ENCODE measurements around the gene MZT2A.
"Not testable (repeated sequence)": the region's sequence is repeated elsewhere in the genome, so short reads cannot be mapped to it uniquely, and the experiment has no call there.

The MZT2A gene

DNA sequence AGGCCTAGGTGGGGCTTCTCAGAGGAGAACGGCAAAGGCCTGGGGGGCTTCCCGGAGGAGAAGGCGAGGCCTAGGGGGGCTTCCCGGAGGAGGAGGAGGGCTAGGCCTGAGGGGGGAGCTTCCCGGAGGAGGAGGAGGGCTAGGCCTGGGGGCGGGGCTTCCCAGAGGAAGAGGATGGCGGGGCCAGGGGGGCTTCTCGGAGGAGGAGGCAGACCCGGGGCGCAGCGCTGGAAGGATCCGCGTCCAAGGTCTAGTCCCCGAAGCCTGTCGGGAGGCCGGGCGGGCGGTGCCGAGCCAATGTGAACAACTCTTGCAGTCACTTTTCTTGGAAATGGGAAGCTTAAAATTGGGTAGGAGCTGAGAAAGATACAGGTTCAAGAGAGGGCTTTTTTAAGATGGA, 46.3 kb downstream of the MZT2A start:
- DNase-seq: no peak

DNA sequence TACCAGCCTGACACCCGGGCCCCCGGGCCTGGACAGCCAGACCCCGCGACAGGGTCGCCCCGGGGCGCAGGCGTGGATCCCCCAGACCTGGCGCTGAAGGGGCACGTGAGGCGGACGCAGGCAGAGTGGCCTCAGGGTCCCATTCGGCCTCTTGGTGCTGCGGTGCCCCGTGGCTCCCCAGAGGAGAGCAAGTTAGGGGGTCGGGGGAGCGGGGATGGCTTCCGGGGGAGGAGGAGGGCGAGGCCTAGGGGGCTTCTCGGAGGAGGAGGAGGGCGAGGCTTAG, 46.7 kb downstream of the MZT2A start:
- DNase-seq: not testable (repeated sequence)

DNA sequence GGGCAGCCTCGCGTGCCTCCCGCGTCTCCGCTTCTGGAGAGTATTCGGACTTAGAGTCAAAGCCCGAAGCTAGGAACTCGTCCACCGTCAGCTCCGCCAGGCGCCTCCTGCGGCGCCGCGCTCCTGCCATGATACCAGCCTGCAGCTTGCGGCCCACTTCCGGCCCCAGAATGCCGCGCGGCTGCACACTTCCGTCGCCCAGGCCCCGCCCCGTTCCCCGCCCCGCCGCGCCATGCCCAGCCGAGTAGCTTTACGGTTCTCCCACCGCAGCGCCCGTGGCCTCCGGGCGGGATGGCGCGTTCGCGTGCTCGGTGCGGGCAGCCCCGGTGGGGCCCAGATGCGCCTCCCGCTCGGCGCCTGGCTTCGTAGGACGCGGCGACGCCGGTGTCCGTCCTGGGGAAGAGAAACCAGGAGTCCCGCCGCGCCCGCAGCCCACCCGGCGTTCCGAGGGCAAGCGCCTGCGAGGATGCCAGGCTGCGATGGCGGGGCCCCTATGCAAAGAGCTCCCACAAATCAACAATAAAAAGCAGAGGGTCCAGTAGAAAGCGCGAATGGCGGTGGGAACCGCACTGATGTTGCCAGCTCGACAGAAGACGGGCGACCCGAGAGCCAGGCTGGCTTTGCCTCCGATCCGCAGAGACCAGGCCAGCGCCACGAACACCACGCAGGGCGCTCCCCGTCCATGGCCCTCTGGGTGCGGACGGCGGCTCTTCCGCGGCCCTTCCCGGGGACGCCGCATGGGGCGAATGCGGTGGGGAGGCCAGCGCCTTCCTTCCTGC, 47.3 kb downstream of the MZT2A start:
- DNase-seq: not testable (repeated sequence)

- not testable (repeated sequence) for DNase-seq
Measured at GRCh38 chr2:131440742-131441468, 51.3 kb downstream of the MZT2A start.
